SK-N-SH treated with all-trans-retinoic acid at 6 μM for 48 hours (cell line): Measurements from ENCODE around the gene SLC25A41.

Experiments
- ATAC-seq: fragments of 200-7000 bp; cut with Tn5 transposase; 3 replicates; pipeline ENCODE4 v1.9.1; 2020; ENCODE audit warnings: mild to moderate bottlenecking, moderate library complexity
- ARNTL ChIP-seq: fragments of 450-650 bp; formaldehyde crosslinking; IDR thresholded peaks from 2 replicates; pipeline ENCODE4 v1.5.0; 2020; ENCODE audit warnings: low read depth, mild to moderate bottlenecking, moderate library complexity, borderline replicate concordance
- BACH2 ChIP-seq: fragments of 250-450 bp; sonication (Bioruptor Pico); IDR thresholded peaks from 2 replicates; pipeline ENCODE4 v1.9.0; 2021; ENCODE audit warnings: mild to moderate bottlenecking, borderline replicate concordance
- ESRRG ChIP-seq: fragments of 250-450 bp; sonication (Bioruptor Pico); IDR thresholded peaks from 2 replicates; pipeline ENCODE4 v1.6.1; 2021; ENCODE audit warnings: mild to moderate bottlenecking
- GLIS3 ChIP-seq: fragments of 250-450 bp; sonication (Bioruptor Pico); IDR thresholded peaks from 2 replicates; pipeline ENCODE4 v1.5.0; 2020; ENCODE audit warnings: mild to moderate bottlenecking, moderate library complexity
- ISL1 ChIP-seq: fragments of 250-450 bp; sonication (Bioruptor Pico); IDR thresholded peaks from 2 replicates; pipeline ENCODE4 v2.1.2; 2022; ENCODE audit warnings: mild to moderate bottlenecking, moderate library complexity
- OSR1 ChIP-seq: fragments of 250-450 bp; sonication (Bioruptor Pico); IDR thresholded peaks from 2 replicates; pipeline ENCODE4 v1.8.0; 2022; ENCODE audit warnings: moderate library complexity, mild to moderate bottlenecking, inconsistent platforms
- PPARA ChIP-seq: fragments of 250-450 bp; sonication (Bioruptor Pico); IDR thresholded peaks from 2 replicates; pipeline ENCODE4 v1.5.0; 2020; ENCODE audit warnings: mild to moderate bottlenecking, borderline replicate concordance
- RARB ChIP-seq: fragments of 250-450 bp; sonication (Bioruptor Pico); IDR thresholded peaks from 2 replicates; pipeline ENCODE4 v1.8.0; 2021; ENCODE audit warnings: mild to moderate bottlenecking, moderate library complexity
- SNAI2 ChIP-seq: fragments of 250-450 bp; sonication (Bioruptor Pico); IDR thresholded peaks from 2 replicates; pipeline ENCODE4 v1.5.0; 2020; ENCODE audit warnings: mild to moderate bottlenecking, moderate library complexity
- TCF4 ChIP-seq: fragments of 250-450 bp; sonication (Bioruptor Pico); IDR thresholded peaks from 2 replicates; pipeline ENCODE4 v1.8.0; 2021; ENCODE audit warnings: mild to moderate bottlenecking, moderate library complexity, borderline replicate concordance
- TOX ChIP-seq: fragments of 250-450 bp; sonication (Bioruptor Pico); IDR thresholded peaks from 2 replicates; pipeline ENCODE4 v1.8.0; 2021; ENCODE audit warnings: mild to moderate bottlenecking, moderate library complexity, borderline replicate concordance
- ZC3H10 ChIP-seq: fragments of 250-450 bp; sonication (Bioruptor Pico); IDR thresholded peaks from 2 replicates; pipeline ENCODE4 v1.5.1; 2021; ENCODE audit warnings: mild to moderate bottlenecking, moderate library complexity
- ZFP3 ChIP-seq: fragments of 250-450 bp; sonication (Bioruptor Pico); IDR thresholded peaks from 2 replicates; pipeline ENCODE4 v1.5.0; 2020; ENCODE audit warnings: mild to moderate bottlenecking, moderate library complexity
- ZFP30 ChIP-seq: fragments of 450-650 bp; formaldehyde crosslinking; IDR thresholded peaks from 2 replicates; pipeline ENCODE4 v1.5.0; 2022; ENCODE audit warnings: mild to moderate bottlenecking, moderate library complexity
- ZNF565 ChIP-seq: fragments of 450-650 bp; formaldehyde crosslinking; conservative IDR thresholded peaks from 2 replicates; pipeline ENCODE4 v1.5.0; 2020; ENCODE audit warnings: low read depth, mild to moderate bottlenecking, moderate library complexity
- ZNF70 ChIP-seq: fragments of 450-650 bp; formaldehyde crosslinking; IDR thresholded peaks from 2 replicates; pipeline ENCODE4 v1.5.0; 2020; ENCODE audit warnings: mild to moderate bottlenecking, moderate library complexity
- ZNF8 ChIP-seq: fragments of 450-650 bp; formaldehyde crosslinking; IDR thresholded peaks from 2 replicates; pipeline ENCODE4 v1.5.0; 2020; ENCODE audit warnings: mild to moderate bottlenecking, moderate library complexity
- TF ChIP-seq, protein P1 (sequence below): fragments of 250-450 bp; sonication (Bioruptor Pico); IDR thresholded peaks from 2 replicates; pipeline ENCODE4 v1.5.1; 2020; ENCODE audit warnings: low read depth, mild to moderate bottlenecking, moderate library complexity
- TF ChIP-seq, protein P2 (sequence below): fragments of 250-450 bp; sonication (Bioruptor Pico); IDR thresholded peaks from 2 replicates; pipeline ENCODE4 v1.8.0; 2020; ENCODE audit warnings: mild to moderate bottlenecking, moderate library complexity, borderline replicate concordance
- TF ChIP-seq, protein P3 (sequence below): fragments of 250-450 bp; sonication (Bioruptor Pico); IDR thresholded peaks from 2 replicates; pipeline ENCODE4 v1.8.0; 2021; ENCODE audit warnings: low read depth, mild to moderate bottlenecking, moderate library complexity, borderline replicate concordance
- TF ChIP-seq, protein P4 (sequence below): fragments of 250-450 bp; sonication (Bioruptor Pico); IDR thresholded peaks from 2 replicates; pipeline ENCODE4 v1.5.0; 2020; ENCODE audit warnings: mild to moderate bottlenecking, moderate library complexity
- TF ChIP-seq, protein P5 (sequence below): fragments of 250-450 bp; sonication (Bioruptor Pico); IDR thresholded peaks from 2 replicates; pipeline ENCODE4 v1.5.1; 2021; ENCODE audit warnings: mild to moderate bottlenecking, moderate library complexity

SLC25A41 gene

DNA sequence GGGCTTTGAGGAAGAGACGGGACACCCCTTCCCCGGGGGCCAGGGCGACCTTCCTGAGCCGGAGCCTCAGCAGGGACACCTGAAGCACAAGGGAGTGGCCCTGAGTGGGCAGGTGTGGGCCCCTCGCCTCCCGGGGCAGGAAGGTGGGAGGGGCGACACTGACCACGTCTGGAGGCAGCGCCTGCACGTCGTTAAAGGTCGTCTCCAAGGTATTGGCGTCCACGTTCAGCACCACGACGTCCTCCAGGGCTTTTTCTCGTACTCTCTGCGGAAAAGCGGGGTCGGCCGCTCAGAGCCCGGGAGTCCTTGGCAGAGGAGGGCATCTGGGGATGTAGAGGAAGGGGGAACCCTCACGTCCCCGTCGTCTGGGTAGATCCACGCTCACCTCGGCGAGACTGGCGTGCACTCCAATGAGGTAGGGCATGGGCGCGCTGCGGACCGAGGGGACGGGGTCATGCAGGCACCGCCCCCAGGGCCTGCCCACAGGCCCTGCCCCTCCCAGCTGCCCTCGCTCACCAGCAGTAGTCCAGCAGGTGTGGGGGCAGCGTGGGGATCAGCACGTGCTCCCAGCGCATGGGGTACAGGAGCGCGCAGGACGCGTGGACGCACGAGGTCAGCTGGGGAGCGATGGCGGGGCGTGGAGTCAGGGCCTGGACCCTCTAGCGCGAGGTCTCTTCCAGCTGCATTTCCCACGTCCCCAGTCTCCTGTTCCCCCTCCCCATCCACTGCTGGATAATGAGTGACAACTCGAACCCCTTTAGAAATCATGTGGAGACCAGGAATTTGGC, 42.0 kb upstream of the SLC25A41 start:
- ATAC-seq: peak; percentile 20; the same call in 2 of the 3 replicates
- TF ChIP-seq OSR1: no peak
- no peak for TF ChIP-seq PPARA (CRISPR knock-in tag)
- TF ChIP-seq ZC3H10 (CRISPR knock-in tag): no peak
- TF ChIP-seq BACH2 (CRISPR knock-in tag): no peak
- TF ChIP-seq ZNF565: no peak
- TF ChIP-seq ARNTL (CRISPR knock-in tag): no peak
- no peak for TF ChIP-seq ZFP3 (CRISPR knock-in tag)
- TF ChIP-seq TCF4 (CRISPR knock-in tag): no peak
- no peak for TF ChIP-seq ESRRG
- no peak for TF ChIP-seq ISL1
- no peak for TF ChIP-seq RARB (CRISPR knock-in tag)
- TF ChIP-seq SNAI2 (CRISPR knock-in tag): no peak
- no peak for TF ChIP-seq ZNF70

DNA sequence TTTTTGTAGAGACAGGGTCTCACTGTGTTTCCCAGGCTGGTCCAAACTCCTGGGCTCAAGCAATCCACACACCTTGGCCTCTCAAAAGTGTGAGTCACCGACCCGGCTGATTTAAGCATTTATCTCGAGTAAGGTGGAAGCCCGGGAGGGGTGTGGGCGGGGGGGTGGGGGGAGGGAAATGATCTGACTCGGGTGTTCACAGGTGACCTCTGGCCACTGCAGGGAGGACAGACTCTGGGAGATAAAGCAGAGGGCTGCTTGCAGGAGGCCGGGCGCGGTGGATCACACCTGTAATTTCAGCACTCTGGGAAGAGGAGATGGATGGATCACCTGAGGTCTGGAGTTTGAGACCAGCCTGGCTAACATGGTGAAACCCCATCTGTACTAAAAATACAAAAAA, 40.1 kb upstream of the SLC25A41 start:
- no peak for ATAC-seq
- no peak for TF ChIP-seq GLIS3 (CRISPR knock-in tag)
- TF ChIP-seq, protein P1, sequence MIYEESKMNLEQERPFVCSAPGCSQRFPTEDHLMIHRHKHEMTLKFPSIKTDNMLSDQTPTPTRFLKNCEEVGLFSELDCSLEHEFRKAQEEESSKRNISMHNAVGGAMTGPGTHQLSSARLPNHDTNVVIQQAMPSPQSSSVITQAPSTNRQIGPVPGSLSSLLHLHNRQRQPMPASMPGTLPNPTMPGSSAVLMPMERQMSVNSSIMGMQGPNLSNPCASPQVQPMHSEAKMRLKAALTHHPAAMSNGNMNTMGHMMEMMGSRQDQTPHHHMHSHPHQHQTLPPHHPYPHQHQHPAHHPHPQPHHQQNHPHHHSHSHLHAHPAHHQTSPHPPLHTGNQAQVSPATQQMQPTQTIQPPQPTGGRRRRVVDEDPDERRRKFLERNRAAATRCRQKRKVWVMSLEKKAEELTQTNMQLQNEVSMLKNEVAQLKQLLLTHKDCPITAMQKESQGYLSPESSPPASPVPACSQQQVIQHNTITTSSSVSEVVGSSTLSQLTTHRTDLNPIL (CRISPR knock-in tag): no peak
- TF ChIP-seq TOX (CRISPR knock-in tag): no peak
- TF ChIP-seq ISL1: no peak
- no peak for TF ChIP-seq ZNF565
- TF ChIP-seq, protein P2, sequence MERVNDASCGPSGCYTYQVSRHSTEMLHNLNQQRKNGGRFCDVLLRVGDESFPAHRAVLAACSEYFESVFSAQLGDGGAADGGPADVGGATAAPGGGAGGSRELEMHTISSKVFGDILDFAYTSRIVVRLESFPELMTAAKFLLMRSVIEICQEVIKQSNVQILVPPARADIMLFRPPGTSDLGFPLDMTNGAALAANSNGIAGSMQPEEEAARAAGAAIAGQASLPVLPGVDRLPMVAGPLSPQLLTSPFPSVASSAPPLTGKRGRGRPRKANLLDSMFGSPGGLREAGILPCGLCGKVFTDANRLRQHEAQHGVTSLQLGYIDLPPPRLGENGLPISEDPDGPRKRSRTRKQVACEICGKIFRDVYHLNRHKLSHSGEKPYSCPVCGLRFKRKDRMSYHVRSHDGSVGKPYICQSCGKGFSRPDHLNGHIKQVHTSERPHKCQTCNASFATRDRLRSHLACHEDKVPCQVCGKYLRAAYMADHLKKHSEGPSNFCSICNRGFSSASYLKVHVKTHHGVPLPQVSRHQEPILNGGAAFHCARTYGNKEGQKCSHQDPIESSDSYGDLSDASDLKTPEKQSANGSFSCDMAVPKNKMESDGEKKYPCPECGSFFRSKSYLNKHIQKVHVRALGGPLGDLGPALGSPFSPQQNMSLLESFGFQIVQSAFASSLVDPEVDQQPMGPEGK (CRISPR knock-in tag): no peak
- no peak for TF ChIP-seq ZNF8 (CRISPR knock-in tag)
- no peak for TF ChIP-seq ZC3H10 (CRISPR knock-in tag)
- no peak for TF ChIP-seq ARNTL (CRISPR knock-in tag)
- no peak for TF ChIP-seq OSR1
- TF ChIP-seq ZNF70: no peak
- no peak for TF ChIP-seq SNAI2 (CRISPR knock-in tag)
- TF ChIP-seq, protein P3, sequence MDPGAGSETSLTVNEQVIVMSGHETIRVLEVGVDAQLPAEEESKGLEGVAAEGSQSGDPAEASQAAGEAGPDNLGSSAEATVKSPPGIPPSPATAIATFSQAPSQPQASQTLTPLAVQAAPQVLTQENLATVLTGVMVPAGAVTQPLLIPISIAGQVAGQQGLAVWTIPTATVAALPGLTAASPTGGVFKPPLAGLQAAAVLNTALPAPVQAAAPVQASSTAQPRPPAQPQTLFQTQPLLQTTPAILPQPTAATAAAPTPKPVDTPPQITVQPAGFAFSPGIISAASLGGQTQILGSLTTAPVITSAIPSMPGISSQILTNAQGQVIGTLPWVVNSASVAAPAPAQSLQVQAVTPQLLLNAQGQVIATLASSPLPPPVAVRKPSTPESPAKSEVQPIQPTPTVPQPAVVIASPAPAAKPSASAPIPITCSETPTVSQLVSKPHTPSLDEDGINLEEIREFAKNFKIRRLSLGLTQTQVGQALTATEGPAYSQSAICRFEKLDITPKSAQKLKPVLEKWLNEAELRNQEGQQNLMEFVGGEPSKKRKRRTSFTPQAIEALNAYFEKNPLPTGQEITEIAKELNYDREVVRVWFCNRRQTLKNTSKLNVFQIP: no peak
- TF ChIP-seq, protein P4, sequence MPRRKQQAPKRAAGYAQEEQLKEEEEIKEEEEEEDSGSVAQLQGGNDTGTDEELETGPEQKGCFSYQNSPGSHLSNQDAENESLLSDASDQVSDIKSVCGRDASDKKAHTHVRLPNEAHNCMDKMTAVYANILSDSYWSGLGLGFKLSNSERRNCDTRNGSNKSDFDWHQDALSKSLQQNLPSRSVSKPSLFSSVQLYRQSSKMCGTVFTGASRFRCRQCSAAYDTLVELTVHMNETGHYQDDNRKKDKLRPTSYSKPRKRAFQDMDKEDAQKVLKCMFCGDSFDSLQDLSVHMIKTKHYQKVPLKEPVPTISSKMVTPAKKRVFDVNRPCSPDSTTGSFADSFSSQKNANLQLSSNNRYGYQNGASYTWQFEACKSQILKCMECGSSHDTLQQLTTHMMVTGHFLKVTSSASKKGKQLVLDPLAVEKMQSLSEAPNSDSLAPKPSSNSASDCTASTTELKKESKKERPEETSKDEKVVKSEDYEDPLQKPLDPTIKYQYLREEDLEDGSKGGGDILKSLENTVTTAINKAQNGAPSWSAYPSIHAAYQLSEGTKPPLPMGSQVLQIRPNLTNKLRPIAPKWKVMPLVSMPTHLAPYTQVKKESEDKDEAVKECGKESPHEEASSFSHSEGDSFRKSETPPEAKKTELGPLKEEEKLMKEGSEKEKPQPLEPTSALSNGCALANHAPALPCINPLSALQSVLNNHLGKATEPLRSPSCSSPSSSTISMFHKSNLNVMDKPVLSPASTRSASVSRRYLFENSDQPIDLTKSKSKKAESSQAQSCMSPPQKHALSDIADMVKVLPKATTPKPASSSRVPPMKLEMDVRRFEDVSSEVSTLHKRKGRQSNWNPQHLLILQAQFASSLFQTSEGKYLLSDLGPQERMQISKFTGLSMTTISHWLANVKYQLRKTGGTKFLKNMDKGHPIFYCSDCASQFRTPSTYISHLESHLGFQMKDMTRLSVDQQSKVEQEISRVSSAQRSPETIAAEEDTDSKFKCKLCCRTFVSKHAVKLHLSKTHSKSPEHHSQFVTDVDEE: no peak
- no peak for TF ChIP-seq ZFP30 (CRISPR knock-in tag)
- no peak for TF ChIP-seq PPARA (CRISPR knock-in tag)
- TF ChIP-seq ZFP3 (CRISPR knock-in tag): no peak
- TF ChIP-seq RARB (CRISPR knock-in tag): no peak
- TF ChIP-seq, protein P5, sequence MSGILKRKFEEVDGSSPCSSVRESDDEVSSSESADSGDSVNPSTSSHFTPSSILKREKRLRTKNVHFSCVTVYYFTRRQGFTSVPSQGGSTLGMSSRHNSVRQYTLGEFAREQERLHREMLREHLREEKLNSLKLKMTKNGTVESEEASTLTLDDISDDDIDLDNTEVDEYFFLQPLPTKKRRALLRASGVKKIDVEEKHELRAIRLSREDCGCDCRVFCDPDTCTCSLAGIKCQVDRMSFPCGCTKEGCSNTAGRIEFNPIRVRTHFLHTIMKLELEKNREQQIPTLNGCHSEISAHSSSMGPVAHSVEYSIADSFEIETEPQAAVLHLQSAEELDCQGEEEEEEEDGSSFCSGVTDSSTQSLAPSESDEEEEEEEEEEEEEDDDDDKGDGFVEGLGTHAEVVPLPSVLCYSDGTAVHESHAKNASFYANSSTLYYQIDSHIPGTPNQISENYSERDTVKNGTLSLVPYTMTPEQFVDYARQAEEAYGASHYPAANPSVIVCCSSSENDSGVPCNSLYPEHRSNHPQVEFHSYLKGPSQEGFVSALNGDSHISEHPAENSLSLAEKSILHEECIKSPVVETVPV (CRISPR knock-in tag): no peak
- TF ChIP-seq, all 23 proteins: peak for 0
